GM21717 (cell line): ENCODE measurements around the gene NKIRAS1.
"Not testable (repeated sequence)": the region's sequence is repeated elsewhere in the genome, so short reads cannot be mapped to it uniquely, and the experiment has no call there.

Experiments
- ATAC-seq: cut with Tn5 transposase; IDR thresholded peaks from one replicate; pipeline ENCODE4 v1.9.1; 2021; ENCODE audit warnings: mild to moderate bottlenecking, moderate library complexity; ENCODE audit not compliant: unreplicated experiment

NKIRAS1 gene

GRCh38 chr3:23941440-23941839 is 24.6 kb upstream of the NKIRAS1 start:
- ATAC-seq = no peak

GRCh38 chr3:23940775-23941174 is 24.0 kb upstream of the NKIRAS1 start:
- no peak for ATAC-seq

- ATAC-seq = no peak
These were observed 21.9 kb upstream of the NKIRAS1 start for GRCh38 chr3:23938688-23939087.

DNA sequence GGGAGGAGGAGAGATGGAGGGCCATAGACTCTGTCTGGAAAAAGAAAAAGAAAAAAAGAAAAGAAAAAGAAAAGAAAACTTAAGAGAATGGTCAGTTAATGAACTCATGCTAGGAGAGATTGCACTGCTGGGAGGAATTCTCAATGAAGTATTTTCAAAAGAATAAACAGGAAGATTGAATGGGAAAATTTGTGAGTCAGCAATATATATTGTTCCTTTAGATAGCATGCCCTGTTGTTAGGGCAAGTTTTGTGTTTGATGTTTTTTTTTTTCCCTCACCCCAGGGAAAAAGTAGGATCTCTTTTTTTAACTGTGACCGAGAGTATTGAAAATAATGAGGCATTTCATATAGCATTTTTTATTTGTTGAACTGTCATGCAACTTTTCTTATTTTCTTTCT is 20.5 kb upstream of the NKIRAS1 start:
- ATAC-seq = no peak

DNA sequence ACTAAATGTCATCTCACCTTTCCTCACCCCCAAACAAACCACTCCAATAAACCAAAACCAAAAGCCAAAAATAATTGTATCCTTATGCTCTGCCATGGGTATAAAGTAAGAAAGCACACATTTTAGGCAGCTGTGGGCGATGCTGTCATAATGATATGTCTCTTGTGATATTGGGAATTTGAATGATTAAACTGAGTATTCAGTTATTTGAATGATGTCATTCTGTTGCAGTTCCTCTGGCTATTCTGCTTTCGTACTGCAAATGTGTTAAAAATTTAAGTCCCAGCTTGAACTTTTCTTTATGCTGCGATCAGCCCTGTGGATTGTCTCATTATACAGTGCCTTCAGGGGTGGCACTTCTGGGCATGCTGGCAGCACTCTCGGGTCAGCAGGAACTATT is 17.5 kb upstream of the NKIRAS1 start:
- no peak for ATAC-seq

DNA sequence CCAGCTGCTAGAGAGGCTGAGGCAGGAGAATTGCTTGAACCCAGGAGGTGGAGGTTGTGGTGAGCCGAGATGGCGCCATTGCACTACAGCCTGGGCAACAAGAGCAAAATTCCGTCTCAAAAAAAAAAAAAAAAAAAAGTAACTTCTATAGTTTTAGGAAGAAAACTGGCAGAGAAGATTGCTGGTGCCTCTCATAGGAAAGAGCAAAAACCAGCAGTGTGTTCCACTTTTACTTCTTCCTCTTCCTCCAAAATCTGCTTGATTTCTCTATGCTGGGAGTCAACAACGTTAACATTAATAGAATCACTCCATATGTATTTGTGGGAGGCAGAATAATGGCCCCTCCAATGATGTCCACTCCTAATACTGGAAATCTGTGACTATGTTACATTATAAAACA is 15.8 kb upstream of the NKIRAS1 start:
- no peak for ATAC-seq

- no peak for ATAC-seq
These were observed 14.8 kb upstream of the NKIRAS1 start for GRCh38 chr3:23931597-23931996.

- ATAC-seq = no peak
These were observed 11.7 kb upstream of the NKIRAS1 start for GRCh38 chr3:23928524-23928923.

- ATAC-seq = no peak
These were observed 9.9 kb upstream of the NKIRAS1 start for GRCh38 chr3:23926736-23927135.

DNA sequence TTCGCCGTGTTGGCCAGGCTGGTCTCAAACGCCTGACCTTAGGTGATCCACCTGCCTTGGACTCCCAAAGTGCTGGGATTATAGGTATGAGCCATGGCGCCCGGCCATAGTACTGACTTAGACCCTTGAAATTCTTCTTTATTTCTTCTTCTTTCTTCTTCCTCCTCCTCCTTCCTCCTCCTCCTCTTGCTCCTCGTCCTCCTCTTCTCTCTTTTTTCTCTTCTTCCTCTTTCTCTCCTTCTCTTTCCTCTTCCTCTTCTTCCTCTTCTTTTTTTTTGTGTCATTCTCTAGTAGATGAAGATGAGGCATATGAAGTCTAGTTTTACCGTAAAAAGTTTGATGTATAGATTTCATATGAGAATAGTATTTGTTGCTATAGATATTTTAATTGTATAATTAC is 9.5 kb upstream of the NKIRAS1 start:
- ATAC-seq = no peak

GRCh38 chr3:23923786-23924185 is 7.0 kb upstream of the NKIRAS1 start:
- no peak for ATAC-seq

- ATAC-seq = no peak
These were observed 4.3 kb upstream of the NKIRAS1 start for GRCh38 chr3:23921052-23921511.

- ATAC-seq = no peak
These were observed 3.4 kb upstream of the NKIRAS1 start for GRCh38 chr3:23920151-23920655.

- ATAC-seq = no peak
These were observed 2.8 kb upstream of the NKIRAS1 start for GRCh38 chr3:23919628-23920027.

GRCh38 chr3:23918331-23918730 is 1.5 kb upstream of the NKIRAS1 start:
- ATAC-seq = not testable (repeated sequence)

GRCh38 chr3:23917679-23918303 is 1.0 kb upstream of the NKIRAS1 start:
- ATAC-seq = not testable (repeated sequence)

DNA sequence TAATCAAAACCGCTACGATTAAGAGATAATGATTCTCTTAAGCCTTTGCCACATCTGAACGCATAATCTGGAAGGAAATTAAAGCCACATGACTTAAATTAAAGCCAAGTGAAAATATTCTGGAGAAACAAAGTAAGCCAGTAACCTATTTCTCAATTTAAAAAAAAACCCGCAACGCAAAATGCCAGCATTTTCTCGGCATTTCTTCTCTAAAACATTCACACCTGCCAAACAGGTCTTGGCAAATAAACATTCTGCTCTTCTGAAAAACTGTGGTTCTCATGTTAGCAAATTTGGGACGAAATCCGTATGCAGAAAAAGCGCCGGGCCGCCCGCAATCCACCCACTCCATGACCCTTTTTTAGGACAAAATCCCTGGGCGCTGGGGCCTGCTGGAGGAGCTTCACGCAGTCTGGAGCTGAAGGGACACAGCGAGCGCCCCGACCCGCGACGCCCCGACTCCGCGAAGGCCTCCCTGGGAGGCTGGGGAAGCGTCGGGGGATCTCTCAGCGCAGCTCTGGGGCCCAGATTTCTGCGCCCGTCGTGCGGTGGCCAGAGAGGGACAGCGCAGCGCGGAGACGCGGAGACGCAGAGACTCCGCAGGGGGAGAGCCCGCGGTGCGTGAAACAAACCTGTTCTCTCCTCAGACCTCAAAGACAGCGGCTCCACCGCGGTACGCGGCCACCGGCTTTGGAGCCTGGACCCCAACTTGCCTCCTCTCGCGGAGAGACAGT is 471 bp downstream of the NKIRAS1 start:
- peak; percentile 41 for ATAC-seq

GRCh38 chr3:23915537-23916108 is 1.2 kb downstream of the NKIRAS1 start:
- ATAC-seq = no peak

DNA sequence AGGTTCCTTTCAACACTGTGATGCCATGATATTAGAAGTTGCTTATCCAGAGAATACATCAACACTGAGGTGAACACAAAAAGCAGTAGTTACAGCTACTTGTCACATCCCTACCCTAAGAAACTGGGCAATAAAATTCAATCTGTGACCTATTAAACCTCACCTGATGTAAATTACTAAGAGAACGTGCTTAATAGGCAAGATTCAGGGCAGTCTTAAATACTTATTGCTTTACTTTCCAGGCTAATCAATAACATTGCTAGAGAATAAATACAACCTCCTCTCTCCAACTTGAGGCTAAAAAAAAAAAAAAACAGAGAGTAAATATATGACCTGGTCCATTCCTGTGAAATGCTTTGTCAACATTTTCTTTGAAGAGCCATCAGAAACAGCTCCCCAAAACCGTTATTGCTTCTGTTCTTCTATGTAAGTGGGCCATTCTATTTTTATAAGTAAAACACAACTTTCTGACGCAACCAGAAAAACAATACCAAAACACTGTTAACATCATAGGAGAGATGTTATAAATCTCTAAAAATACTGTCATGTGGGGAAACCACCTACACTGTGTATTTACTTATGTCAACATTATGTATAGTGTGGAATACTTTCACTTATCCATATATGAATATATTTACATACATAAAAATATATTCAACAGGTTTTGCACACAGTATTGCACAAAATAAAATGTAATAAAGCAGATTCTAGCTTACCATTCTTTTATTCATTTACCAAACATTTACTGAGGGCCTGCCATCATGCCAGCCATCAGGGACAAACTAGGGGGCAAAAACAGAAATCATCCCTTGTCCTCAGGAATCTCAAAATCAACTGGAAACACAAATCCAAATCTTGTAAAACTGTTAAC is 2.7 kb downstream of the NKIRAS1 start:
- no peak for ATAC-seq

DNA sequence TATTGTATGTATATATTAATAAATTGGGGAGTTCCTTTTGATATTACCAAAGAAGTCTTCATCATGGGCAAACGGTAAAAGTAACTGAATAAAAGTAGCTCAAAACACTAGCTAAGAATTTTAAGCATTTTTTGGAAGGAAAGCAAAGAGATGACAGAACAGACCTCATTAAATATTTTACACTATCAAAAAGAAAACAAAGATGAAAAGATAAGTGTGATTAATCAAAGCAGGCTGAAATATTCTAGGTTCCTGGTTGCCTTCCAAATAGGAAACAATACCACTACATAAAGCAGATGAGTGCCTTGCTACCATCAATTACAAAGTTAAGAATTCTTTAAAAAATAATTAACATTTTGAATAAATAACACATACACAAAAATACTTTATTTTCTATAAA is 3.6 kb downstream of the NKIRAS1 start:
- ATAC-seq = no peak

DNA sequence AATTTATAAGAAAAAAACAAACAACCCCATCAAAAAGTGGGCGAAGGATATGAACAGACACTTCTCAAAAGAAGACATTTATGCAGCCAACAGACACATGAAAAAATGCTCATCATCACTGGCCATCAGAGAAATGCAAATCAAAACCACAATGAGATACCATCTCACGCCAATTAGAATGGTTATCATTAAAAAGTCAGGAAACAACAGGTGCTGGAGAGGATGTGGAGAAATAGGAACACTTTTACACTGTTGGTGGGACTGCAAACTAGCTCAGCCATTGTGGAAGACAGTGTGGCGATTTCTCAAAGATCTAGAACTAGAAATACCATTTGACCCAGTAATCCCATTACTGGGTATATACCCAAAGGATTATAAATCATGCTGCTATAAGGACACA is 4.5 kb downstream of the NKIRAS1 start:
- not testable (repeated sequence) for ATAC-seq
